ENCODE measurements around the gene LGALS4. TPM values are rescaled to one million over a fixed set of nuclear protein-coding genes. Genes with fewer than 3 reads are reported as not detected.
"Not testable (repeated sequence)": the region's sequence is repeated elsewhere in the genome, so short reads cannot be mapped to it uniquely, and the experiment has no call there.

LGALS4 gene
- total RNA-seq, 2 donors from 2014 or later, result 3.5 TPM; not detected in 1

- H3K9me3 ChIP-seq; H3K36me3 ChIP-seq; H3K4me1 ChIP-seq (ENCODE audit: control insufficient read depth in 1 of 2, low read depth in 2 of 2); ATAC-seq (ENCODE audit: insufficient number of reproducible peaks, low FRiP score, low read depth); H3K27me3 ChIP-seq (replicated peaks; ENCODE audit: insufficient read depth); DNase-seq (ENCODE audit: low spot score); H3K27ac ChIP-seq: not testable (repeated sequence)
- H3K4me3 ChIP-seq, result peak overlapping the region; percentile 57
These were observed 42.4 kb downstream of the LGALS4 start for GRCh38 chr19:38770228-38770948.

GRCh38 chr19:38769635-38770211 is 43.0 kb downstream of the LGALS4 start:
- H3K27me3 ChIP-seq (replicated peaks; ENCODE audit: insufficient read depth), result no peaks in the 10 kb centered on the region
- no peak overlapping the region for H3K27ac ChIP-seq
- DNase-seq (ENCODE audit: low spot score) (peak; percentile 65), ATAC-seq (ENCODE audit: insufficient number of reproducible peaks, low FRiP score, low read depth) (peak; percentile 80)
- TF ChIP-seq CTCF (IDR thresholded peaks at IDR 0.05), result peak; percentile 88
- H3K4me1 ChIP-seq (ENCODE audit: control insufficient read depth in 1 of 2, low read depth in 2 of 2), result no peaks in the 10 kb centered on the region
- H3K4me3 ChIP-seq, result peak overlapping the region; percentile 57
- H3K36me3 ChIP-seq, result no peaks in the 10 kb centered on the region
- H3K9me3 ChIP-seq, result no peaks in the 10 kb centered on the region

- H3K4me3 ChIP-seq, result no peak overlapping the region
- ATAC-seq (ENCODE audit: insufficient number of reproducible peaks, low FRiP score, low read depth) (no peak), DNase-seq (ENCODE audit: low spot score) (no peak)
- H3K36me3 ChIP-seq, result no peaks in the 10 kb centered on the region
- no peaks in the 10 kb centered on the region for H3K27me3 ChIP-seq (replicated peaks; ENCODE audit: insufficient read depth)
- H3K9me3 ChIP-seq, result no peaks in the 10 kb centered on the region
- no peak overlapping the region for H3K27ac ChIP-seq
- TF ChIP-seq CTCF (IDR thresholded peaks at IDR 0.05), result no peak
- H3K4me1 ChIP-seq (ENCODE audit: control insufficient read depth in 1 of 2, low read depth in 2 of 2), result no peaks in the 10 kb centered on the region
These were observed 46.3 kb downstream of the LGALS4 start for GRCh38 chr19:38766276-38767047.

- ATAC-seq (ENCODE audit: insufficient number of reproducible peaks, low FRiP score, low read depth) (no peak), DNase-seq (ENCODE audit: low spot score) (no peak)
- H3K9me3 ChIP-seq, result no peaks in the 10 kb centered on the region
- TF ChIP-seq CTCF (IDR thresholded peaks at IDR 0.05), result no peak
- H3K36me3 ChIP-seq, result no peaks in the 10 kb centered on the region
- no peak overlapping the region for H3K27ac ChIP-seq
- no peaks in the 10 kb centered on the region for H3K27me3 ChIP-seq (replicated peaks; ENCODE audit: insufficient read depth)
- no peak overlapping the region for H3K4me3 ChIP-seq
- H3K4me1 ChIP-seq (ENCODE audit: control insufficient read depth in 1 of 2, low read depth in 2 of 2), result no peaks in the 10 kb centered on the region
These were observed 47.5 kb downstream of the LGALS4 start for GRCh38 chr19:38765214-38765613.

- H3K36me3 ChIP-seq, result no peaks in the 10 kb centered on the region
- no peak for TF ChIP-seq CTCF (IDR thresholded peaks at IDR 0.05)
- H3K9me3 ChIP-seq, result no peaks in the 10 kb centered on the region
- DNase-seq (ENCODE audit: low spot score) (no peak), ATAC-seq (ENCODE audit: insufficient number of reproducible peaks, low FRiP score, low read depth) (no peak)
- H3K27ac ChIP-seq, result no peak overlapping the region
- no peaks in the 10 kb centered on the region for H3K27me3 ChIP-seq (replicated peaks; ENCODE audit: insufficient read depth)
- H3K4me3 ChIP-seq, result no peak overlapping the region
- no peaks in the 10 kb centered on the region for H3K4me1 ChIP-seq (ENCODE audit: control insufficient read depth in 1 of 2, low read depth in 2 of 2)
These were observed 48.9 kb downstream of the LGALS4 start for GRCh38 chr19:38763795-38764220.

GRCh38 chr19:38761884-38762389 is 50.8 kb downstream of the LGALS4 start:
- not testable (repeated sequence) for ATAC-seq (ENCODE audit: insufficient number of reproducible peaks, low FRiP score, low read depth); H3K4me3 ChIP-seq; H3K27ac ChIP-seq

GRCh38 chr19:38760805-38761517 is 51.8 kb downstream of the LGALS4 start:
- not testable (repeated sequence) for DNase-seq (ENCODE audit: low spot score); H3K27ac ChIP-seq; H3K36me3 ChIP-seq; H3K4me3 ChIP-seq; H3K27me3 ChIP-seq (replicated peaks; ENCODE audit: insufficient read depth); H3K9me3 ChIP-seq; H3K4me1 ChIP-seq (ENCODE audit: control insufficient read depth in 1 of 2, low read depth in 2 of 2); ATAC-seq (ENCODE audit: insufficient number of reproducible peaks, low FRiP score, low read depth)

More at GRCh38 chr19:38761884-38762389, 50.8 kb downstream of the LGALS4 start:
- not testable (repeated sequence) for DNase-seq (ENCODE audit: low spot score); H3K27me3 ChIP-seq (replicated peaks; ENCODE audit: insufficient read depth); H3K4me1 ChIP-seq (ENCODE audit: control insufficient read depth in 1 of 2, low read depth in 2 of 2); H3K9me3 ChIP-seq; H3K36me3 ChIP-seq

Measured in thoracic aorta (tissue), 2 donors.